ENCODE measurements around the gene VSTM4. TPM values are rescaled to one million over a fixed set of nuclear protein-coding genes. Genes with fewer than 3 reads are reported as not detected.

The VSTM4 gene
- total RNA-seq, 2 experiments from 2014 or later = 0.16 TPM; not detected in 1

- H3K4me3 Mint-ChIP-seq = no peak overlapping the region
- H3K36me3 Mint-ChIP-seq = no peaks in the 10 kb centered on the region
- CTCF ChIA-PET = no interaction called here
- H3K27ac Mint-ChIP-seq = no peak overlapping the region
- H3K9me3 Mint-ChIP-seq (ENCODE audit: low read depth) = peaks cover 2% of the 10 kb centered on the region
- H3K27me3 Mint-ChIP-seq = peaks cover 2% of the 10 kb centered on the region
- H3K4me1 Mint-ChIP-seq = no peaks in the 10 kb centered on the region
- no peak for DNase-seq
- ATAC-seq = no peak
Measured at GRCh38 chr10:49000437-49001398, 114.6 kb downstream of the VSTM4 start.

- ATAC-seq = no peak
- H3K27ac Mint-ChIP-seq = no peak overlapping the region
- H3K27me3 Mint-ChIP-seq = peaks cover 2% of the 10 kb centered on the region
- H3K4me3 Mint-ChIP-seq = no peak overlapping the region
- CTCF ChIA-PET = no interaction called here
- DNase-seq = no peak
- H3K9me3 Mint-ChIP-seq (ENCODE audit: low read depth) = no peaks in the 10 kb centered on the region
- H3K36me3 Mint-ChIP-seq = no peaks in the 10 kb centered on the region
- no peaks in the 10 kb centered on the region for H3K4me1 Mint-ChIP-seq
Measured at GRCh38 chr10:48999346-48999745, 116.0 kb downstream of the VSTM4 start.

GRCh38 chr10:48996329-48996728 is 119.0 kb downstream of the VSTM4 start:
- Mint-ChIP-seq H3K27me3 (peaks cover 2% of the 10 kb centered on the region), H3K4me1 (no peaks in the 10 kb centered on the region), H3K4me3 (no peak overlapping the region), H3K27ac (no peak overlapping the region), H3K36me3 (no peaks in the 10 kb centered on the region), H3K9me3 (ENCODE audit: low read depth) (no peaks in the 10 kb centered on the region)
- DNase-seq (no peak), ATAC-seq (no peak)
- CTCF ChIA-PET = no interaction called here

GRCh38 chr10:48993627-48994026 is 121.7 kb downstream of the VSTM4 start:
- CTCF ChIA-PET = no interaction called here
- ATAC-seq (no peak), DNase-seq (no peak)
- Mint-ChIP-seq H3K9me3 (ENCODE audit: low read depth) (no peaks in the 10 kb centered on the region), H3K36me3 (no peaks in the 10 kb centered on the region), H3K4me3 (no peak overlapping the region), H3K27ac (no peak overlapping the region), H3K27me3 (peaks cover 5% of the 10 kb centered on the region), H3K4me1 (no peaks in the 10 kb centered on the region)

GRCh38 chr10:48990226-48990625 is 125.1 kb downstream of the VSTM4 start:
- no peak overlapping the region for H3K27ac Mint-ChIP-seq
- DNase-seq (no peak), ATAC-seq (no peak)
- H3K4me1 Mint-ChIP-seq = no peaks in the 10 kb centered on the region
- no peaks in the 10 kb centered on the region for H3K9me3 Mint-ChIP-seq (ENCODE audit: low read depth)
- no peaks in the 10 kb centered on the region for H3K36me3 Mint-ChIP-seq
- no peak overlapping the region for H3K4me3 Mint-ChIP-seq
- CTCF ChIA-PET = no interaction called here
- peaks cover 2% of the 10 kb centered on the region for H3K27me3 Mint-ChIP-seq

GRCh38 chr10:48985621-48986158 is 129.6 kb downstream of the VSTM4 start:
- ATAC-seq = no peak
- no peaks in the 10 kb centered on the region for H3K27me3 Mint-ChIP-seq
- H3K27ac Mint-ChIP-seq = no peak overlapping the region
- H3K9me3 Mint-ChIP-seq (ENCODE audit: low read depth) = no peaks in the 10 kb centered on the region
- CTCF ChIA-PET = no interaction called here
- no peaks in the 10 kb centered on the region for H3K4me1 Mint-ChIP-seq
- no peaks in the 10 kb centered on the region for H3K36me3 Mint-ChIP-seq
- H3K4me3 Mint-ChIP-seq = no peak overlapping the region
- DNase-seq = no peak

GRCh38 chr10:48983648-48984351 is 131.5 kb downstream of the VSTM4 start:
- DNase-seq = no peak
- no peaks in the 10 kb centered on the region for H3K36me3 Mint-ChIP-seq
- CTCF ChIA-PET = no interaction called here
- H3K4me3 Mint-ChIP-seq = no peak overlapping the region
- H3K9me3 Mint-ChIP-seq (ENCODE audit: low read depth) = no peaks in the 10 kb centered on the region
- H3K27me3 Mint-ChIP-seq = no peaks in the 10 kb centered on the region
- H3K4me1 Mint-ChIP-seq = no peaks in the 10 kb centered on the region
- no peak for ATAC-seq
- H3K27ac Mint-ChIP-seq = no peak overlapping the region

GRCh38 chr10:48982584-48982983 is 132.7 kb downstream of the VSTM4 start:
- Mint-ChIP-seq H3K9me3 (ENCODE audit: low read depth) (no peaks in the 10 kb centered on the region), H3K4me3 (no peak overlapping the region), H3K27me3 (no peaks in the 10 kb centered on the region), H3K27ac (no peak overlapping the region), H3K36me3 (no peaks in the 10 kb centered on the region), H3K4me1 (no peaks in the 10 kb centered on the region)
- DNase-seq = no peak
- CTCF ChIA-PET = interaction anchor here (1.0 to 3.5 kb wide), 6 partner anchors 26 to 536 kb away, joined by 3 to 9 read pairs (median 4); no protein-coding TSS in a partner anchor
- ATAC-seq = no peak

GRCh38 chr10:48981310-48981907 is 133.9 kb downstream of the VSTM4 start:
- no peaks in the 10 kb centered on the region for H3K4me1 Mint-ChIP-seq
- no peaks in the 10 kb centered on the region for H3K27me3 Mint-ChIP-seq
- no peaks in the 10 kb centered on the region for H3K9me3 Mint-ChIP-seq (ENCODE audit: low read depth)
- no peaks in the 10 kb centered on the region for H3K36me3 Mint-ChIP-seq
- ATAC-seq (peak; percentile 66), DNase-seq (peak; percentile 61)
- H3K27ac Mint-ChIP-seq = no peak overlapping the region
- no peak overlapping the region for H3K4me3 Mint-ChIP-seq
- CTCF ChIA-PET = interaction anchor here (1.0 to 3.5 kb wide), 5 partner anchors 183 to 537 kb away, joined by 3 to 9 read pairs (median 5); no protein-coding TSS in a partner anchor

GRCh38 chr10:48978318-48978717 is 137.0 kb downstream of the VSTM4 start:
- Mint-ChIP-seq H3K9me3 (ENCODE audit: low read depth) (no peaks in the 10 kb centered on the region), H3K4me3 (no peak overlapping the region), H3K4me1 (no peaks in the 10 kb centered on the region), H3K36me3 (no peaks in the 10 kb centered on the region), H3K27ac (no peak overlapping the region), H3K27me3 (no peaks in the 10 kb centered on the region)
- DNase-seq (no peak), ATAC-seq (no peak)
- CTCF ChIA-PET = interaction anchor here (1.7 to 3.3 kb wide), 2 partner anchors 186 to 533 kb away, joined by 4 to 9 read pairs; no protein-coding TSS in a partner anchor

- no peak for ATAC-seq
- CTCF ChIA-PET = interaction anchor here (0.8 to 1.1 kb wide), 3 partner anchors 188 to 533 kb away, joined by 3 to 4 read pairs (median 3); no protein-coding TSS in a partner anchor
- H3K4me3 Mint-ChIP-seq = no peak overlapping the region
- H3K4me1 Mint-ChIP-seq = no peaks in the 10 kb centered on the region
- H3K36me3 Mint-ChIP-seq = no peaks in the 10 kb centered on the region
- H3K9me3 Mint-ChIP-seq (ENCODE audit: low read depth) = no peaks in the 10 kb centered on the region
- no peak for DNase-seq
- no peak overlapping the region for H3K27ac Mint-ChIP-seq
- H3K27me3 Mint-ChIP-seq = peaks cover 3% of the 10 kb centered on the region
Measured at GRCh38 chr10:48976196-48976595, 139.1 kb downstream of the VSTM4 start.

- Mint-ChIP-seq H3K9me3 (ENCODE audit: low read depth) (no peaks in the 10 kb centered on the region), H3K36me3 (no peaks in the 10 kb centered on the region), H3K4me1 (peaks cover 2% of the 10 kb centered on the region), H3K4me3 (no peak overlapping the region), H3K27me3 (peaks cover 3% of the 10 kb centered on the region), H3K27ac (no peak overlapping the region)
- CTCF ChIA-PET = interaction anchor here (1.0 to 1.2 kb wide), 2 partner anchors 318 to 538 kb away, joined by 3 to 4 read pairs; no protein-coding TSS in a partner anchor
- no peak for DNase-seq
- ATAC-seq = no peak
Measured at GRCh38 chr10:48974510-48975156, 140.7 kb downstream of the VSTM4 start.

- CTCF ChIA-PET = no interaction called here
- Mint-ChIP-seq H3K27ac (no peak overlapping the region), H3K36me3 (no peaks in the 10 kb centered on the region), H3K27me3 (peaks cover 3% of the 10 kb centered on the region), H3K4me3 (no peak overlapping the region), H3K9me3 (ENCODE audit: low read depth) (no peaks in the 10 kb centered on the region), H3K4me1 (peaks cover 2% of the 10 kb centered on the region)
- DNase-seq (no peak), ATAC-seq (no peak)
Measured at GRCh38 chr10:48973065-48973464, 142.3 kb downstream of the VSTM4 start.

Data from activated CD8-positive, alpha-beta memory T cell treated with anti-CD3 and anti-CD28 coated beads, Interleukin-2, amount 10 ng/mL, durations not matched to agents 7 days and 5 days (primary cell).